ENCODE data around the gene RASGEF1B.

DNA sequence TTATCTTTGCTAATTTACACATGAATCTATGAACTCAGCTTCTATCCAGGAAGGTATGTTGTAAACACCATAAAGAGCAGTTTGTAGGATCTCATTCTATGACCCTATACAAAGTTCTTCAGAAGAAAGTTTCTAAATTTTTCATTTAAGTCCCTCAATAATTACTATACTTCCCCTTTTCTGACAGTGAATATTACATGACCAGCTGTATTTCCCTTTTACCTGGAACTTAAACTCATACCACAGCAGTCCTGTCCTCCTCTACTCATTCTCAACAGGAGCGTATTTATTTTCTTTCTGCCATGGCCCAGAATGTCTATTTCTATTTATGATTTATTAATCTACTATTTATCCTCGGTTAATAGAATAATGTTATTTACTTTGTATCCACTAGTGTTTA lies 15.8 kb downstream of the RASGEF1B start:
- TF ChIP-seq, protein P1, sequence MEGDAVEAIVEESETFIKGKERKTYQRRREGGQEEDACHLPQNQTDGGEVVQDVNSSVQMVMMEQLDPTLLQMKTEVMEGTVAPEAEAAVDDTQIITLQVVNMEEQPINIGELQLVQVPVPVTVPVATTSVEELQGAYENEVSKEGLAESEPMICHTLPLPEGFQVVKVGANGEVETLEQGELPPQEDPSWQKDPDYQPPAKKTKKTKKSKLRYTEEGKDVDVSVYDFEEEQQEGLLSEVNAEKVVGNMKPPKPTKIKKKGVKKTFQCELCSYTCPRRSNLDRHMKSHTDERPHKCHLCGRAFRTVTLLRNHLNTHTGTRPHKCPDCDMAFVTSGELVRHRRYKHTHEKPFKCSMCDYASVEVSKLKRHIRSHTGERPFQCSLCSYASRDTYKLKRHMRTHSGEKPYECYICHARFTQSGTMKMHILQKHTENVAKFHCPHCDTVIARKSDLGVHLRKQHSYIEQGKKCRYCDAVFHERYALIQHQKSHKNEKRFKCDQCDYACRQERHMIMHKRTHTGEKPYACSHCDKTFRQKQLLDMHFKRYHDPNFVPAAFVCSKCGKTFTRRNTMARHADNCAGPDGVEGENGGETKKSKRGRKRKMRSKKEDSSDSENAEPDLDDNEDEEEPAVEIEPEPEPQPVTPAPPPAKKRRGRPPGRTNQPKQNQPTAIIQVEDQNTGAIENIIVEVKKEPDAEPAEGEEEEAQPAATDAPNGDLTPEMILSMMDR (conservative IDR thresholded peaks at IDR 0.05 in 1 of 2, IDR thresholded peaks at IDR 0.05 in 1 of 2; ENCODE audit: extremely low read depth in 1 of 2, insufficient read depth in 1 of 2, low read depth in 1 of 2, low read length in 2 of 2), result no peak
- TF ChIP-seq EZH2 (IDR thresholded peaks at IDR 0.05; ENCODE audit: borderline replicate concordance, low read length), result no peak

Measured in mammary epithelial cell (primary cell).